Skin of body (tissue), 2 donors: ENCODE data around the gene TCEA3. TPM values are rescaled to one million over a fixed set of nuclear protein-coding genes. Genes with fewer than 3 reads are reported as not detected.

Source experiments
- DNase-seq: peaks from one replicate; lab custom pipeline; 2025; lab: John Stamatoyannopoulos, UW
- total RNA-seq: library from RNA; depleted of rRNA; stranded (reverse); fragments of >200 nt; gene quantifications from one replicate; pipeline ENCODE4 v1.2.3, GENCODE V29; 2014

TCEA3 gene
- total RNA-seq, 1 donor from 2014 or later = 66.2 TPM

GRCh38 chr1:23331713-23332112 is 92.8 kb downstream of the TCEA3 start:
- no peak for DNase-seq

Other genes with a start within 250 kb of the TCEA3 start
- not detected for gene HTR1D, start 207.2 kb downstream of the TCEA3 start, total RNA-seq
- gene HNRNPR, start 80.5 kb downstream of the TCEA3 start, total RNA-seq = 113 TPM
- 43.4 TPM for gene ZNF436, start 54.9 kb downstream of the TCEA3 start, total RNA-seq
- gene ASAP3, start 59.4 kb upstream of the TCEA3 start, total RNA-seq = 46.0 TPM
- gene E2F2, start 106.5 kb upstream of the TCEA3 start, total RNA-seq = 8.1 TPM
- gene ID3, start 134.8 kb upstream of the TCEA3 start, total RNA-seq = 80.4 TPM